ENCODE data around the gene DNAJC5.
"Not testable (repeated sequence)": the region's sequence is repeated elsewhere in the genome, so short reads cannot be mapped to it uniquely, and the experiment has no call there.

The DNAJC5 gene

GRCh38 chr20:63968136-63968927 lies 73.4 kb downstream of the DNAJC5 start:
- peaks cover 14% of the 10 kb centered on the region for H3K4me1 Mint-ChIP-seq (ENCODE audit: low read depth)
- H3K36me3 Mint-ChIP-seq (ENCODE audit: low read depth) = peaks cover 35% of the 10 kb centered on the region
- H3K27ac Mint-ChIP-seq = peak overlapping the region; percentile 71
- intact Hi-C loops (cut with micrococcal nuclease) = no loop called here
- H3K4me3 Mint-ChIP-seq = peak overlapping the region; percentile 79
- peaks cover 31% of the 10 kb centered on the region for H3K27me3 Mint-ChIP-seq
- H3K9me3 Mint-ChIP-seq = peaks cover 8% of the 10 kb centered on the region

- H3K27ac Mint-ChIP-seq = peak overlapping the region; percentile 71
Observed at GRCh38 chr20:63968928-63969760, 74.2 kb downstream of the DNAJC5 start.

GRCh38 chr20:63969838-63970713 lies 75.2 kb downstream of the DNAJC5 start, which contains the start of gene ZNF512B:
Gene ZNF512B (minus strand): TSS chr20:63969930. CDS start chr20:63967950, 1,980 bp downstream.
- Mint-ChIP-seq H3K4me3 (peak within 1 kb of the TSS; percentile 79), H3K9me3 (peaks cover 8% of the 10 kb centered on the region), H3K27ac (peak within 1 kb of the TSS; percentile 71), H3K27me3 (peaks cover 33% of the 10 kb centered on the region), H3K36me3 (ENCODE audit: low read depth) (peaks cover 22% of the 10 kb centered on the region), H3K4me1 (ENCODE audit: low read depth) (peaks cover 23% of the 10 kb centered on the region)
- intact Hi-C loops (cut with micrococcal nuclease) = loop anchor here (5.0 kb wide), 3 partner anchors 58 to 533 kb away; partner anchors contain the start of gene PTK6

More at GRCh38 chr20:63968928-63969760, 74.2 kb downstream of the DNAJC5 start:
- peaks cover 27% of the 10 kb centered on the region for H3K36me3 Mint-ChIP-seq (ENCODE audit: low read depth)
- intact Hi-C loops (cut with micrococcal nuclease) = no loop called here
- peaks cover 33% of the 10 kb centered on the region for H3K27me3 Mint-ChIP-seq
- H3K9me3 Mint-ChIP-seq = peaks cover 8% of the 10 kb centered on the region
- peaks cover 22% of the 10 kb centered on the region for H3K4me1 Mint-ChIP-seq (ENCODE audit: low read depth)
- H3K4me3 Mint-ChIP-seq = peak overlapping the region; percentile 79

- intact Hi-C loops (cut with micrococcal nuclease) = loop anchor here (5.0 kb wide), 3 partner anchors 59 to 534 kb away; partner anchors contain the start of gene PTK6
- Mint-ChIP-seq H3K4me1 (ENCODE audit: low read depth) (peaks cover 24% of the 10 kb centered on the region), H3K27me3 (peaks cover 33% of the 10 kb centered on the region), H3K27ac (no peak overlapping the region), H3K36me3 (ENCODE audit: low read depth) (peaks cover 25% of the 10 kb centered on the region), H3K9me3 (peaks cover 5% of the 10 kb centered on the region), H3K4me3 (no peak overlapping the region)
Observed at GRCh38 chr20:63970714-63971431, 75.9 kb downstream of the DNAJC5 start.

GRCh38 chr20:63971960-63972311 lies 77.0 kb downstream of the DNAJC5 start:
- H3K4me3 Mint-ChIP-seq, H3K9me3 Mint-ChIP-seq, H3K27ac Mint-ChIP-seq: not testable (repeated sequence)
- peaks cover 33% of the 10 kb centered on the region for H3K4me1 Mint-ChIP-seq (ENCODE audit: low read depth)
- H3K36me3 Mint-ChIP-seq (ENCODE audit: low read depth) = peaks cover 20% of the 10 kb centered on the region
- H3K27me3 Mint-ChIP-seq = peaks cover 38% of the 10 kb centered on the region
- intact Hi-C loops (cut with micrococcal nuclease) = loop anchor here (5.0 kb wide), 3 partner anchors 60 to 535 kb away; partner anchors contain the start of gene PTK6

- Mint-ChIP-seq H3K4me1 (ENCODE audit: low read depth) (peaks cover 39% of the 10 kb centered on the region), H3K9me3 (no peaks in the 10 kb centered on the region), H3K36me3 (ENCODE audit: low read depth) (peaks cover 14% of the 10 kb centered on the region), H3K4me3 (no peak overlapping the region), H3K27me3 (peaks cover 38% of the 10 kb centered on the region), H3K27ac (no peak overlapping the region)
- intact Hi-C loops (cut with micrococcal nuclease) = loop anchor here (5.0 kb wide), 3 partner anchors 60 to 535 kb away; partner anchors contain the start of gene PTK6
Observed at GRCh38 chr20:63972312-63973159, 77.6 kb downstream of the DNAJC5 start.

GRCh38 chr20:63973160-63973479 lies 78.2 kb downstream of the DNAJC5 start:
- Mint-ChIP-seq H3K27me3 (peaks cover 37% of the 10 kb centered on the region), H3K36me3 (ENCODE audit: low read depth) (peaks cover 12% of the 10 kb centered on the region), H3K4me3 (no peak overlapping the region), H3K27ac (peak overlapping the region; percentile 38), H3K4me1 (ENCODE audit: low read depth) (peaks cover 43% of the 10 kb centered on the region), H3K9me3 (no peaks in the 10 kb centered on the region)
- intact Hi-C loops (cut with micrococcal nuclease) = loop anchor here (5.0 kb wide), 3 partner anchors 61 to 536 kb away; partner anchors contain the start of gene PTK6

GRCh38 chr20:63973636-63974401 lies 78.9 kb downstream of the DNAJC5 start:
- Mint-ChIP-seq H3K4me1 (ENCODE audit: low read depth) (peaks cover 43% of the 10 kb centered on the region), H3K4me3 (no peak overlapping the region)
- intact Hi-C loops (cut with micrococcal nuclease) = loop anchor here (5.0 kb wide), 3 partner anchors 62 to 537 kb away; partner anchors contain the start of gene PTK6

GRCh38 chr20:63974402-63975200 lies 79.7 kb downstream of the DNAJC5 start:
- H3K27me3 Mint-ChIP-seq = peaks cover 28% of the 10 kb centered on the region
- no peaks in the 10 kb centered on the region for H3K9me3 Mint-ChIP-seq
- intact Hi-C loops (cut with micrococcal nuclease) = loop anchor here (5.0 kb wide), 3 partner anchors 62 to 537 kb away; partner anchors contain the start of gene PTK6
- H3K36me3 Mint-ChIP-seq (ENCODE audit: low read depth) = peaks cover 12% of the 10 kb centered on the region
- peak overlapping the region; percentile 38 for H3K27ac Mint-ChIP-seq
- H3K4me1 Mint-ChIP-seq (ENCODE audit: low read depth) = peaks cover 41% of the 10 kb centered on the region
- no peak overlapping the region for H3K4me3 Mint-ChIP-seq

More at GRCh38 chr20:63973636-63974401, 78.9 kb downstream of the DNAJC5 start:
- H3K36me3 Mint-ChIP-seq (ENCODE audit: low read depth) = peaks cover 12% of the 10 kb centered on the region
- peak overlapping the region; percentile 38 for H3K27ac Mint-ChIP-seq
- peaks cover 30% of the 10 kb centered on the region for H3K27me3 Mint-ChIP-seq
- H3K9me3 Mint-ChIP-seq = no peaks in the 10 kb centered on the region

- peaks cover 55% of the 10 kb centered on the region for H3K4me1 Mint-ChIP-seq (ENCODE audit: low read depth)
- H3K27ac Mint-ChIP-seq; H3K9me3 Mint-ChIP-seq; H3K4me3 Mint-ChIP-seq; intact Hi-C loops (cut with micrococcal nuclease): not testable (repeated sequence)
- H3K27me3 Mint-ChIP-seq = peaks cover 16% of the 10 kb centered on the region
- peaks cover 12% of the 10 kb centered on the region for H3K36me3 Mint-ChIP-seq (ENCODE audit: low read depth)
Observed at GRCh38 chr20:63976511-63976910, 81.6 kb downstream of the DNAJC5 start.

All from dendritic cell treated with granulocyte-macrophage colony-stimulating factor and Interleukin-4, amounts not matched to agents 40 ng/mL and 50 ng/mL, for 4 days (primary cell).